ENCODE measurements around the gene CD4.

The CD4 gene

DNA sequence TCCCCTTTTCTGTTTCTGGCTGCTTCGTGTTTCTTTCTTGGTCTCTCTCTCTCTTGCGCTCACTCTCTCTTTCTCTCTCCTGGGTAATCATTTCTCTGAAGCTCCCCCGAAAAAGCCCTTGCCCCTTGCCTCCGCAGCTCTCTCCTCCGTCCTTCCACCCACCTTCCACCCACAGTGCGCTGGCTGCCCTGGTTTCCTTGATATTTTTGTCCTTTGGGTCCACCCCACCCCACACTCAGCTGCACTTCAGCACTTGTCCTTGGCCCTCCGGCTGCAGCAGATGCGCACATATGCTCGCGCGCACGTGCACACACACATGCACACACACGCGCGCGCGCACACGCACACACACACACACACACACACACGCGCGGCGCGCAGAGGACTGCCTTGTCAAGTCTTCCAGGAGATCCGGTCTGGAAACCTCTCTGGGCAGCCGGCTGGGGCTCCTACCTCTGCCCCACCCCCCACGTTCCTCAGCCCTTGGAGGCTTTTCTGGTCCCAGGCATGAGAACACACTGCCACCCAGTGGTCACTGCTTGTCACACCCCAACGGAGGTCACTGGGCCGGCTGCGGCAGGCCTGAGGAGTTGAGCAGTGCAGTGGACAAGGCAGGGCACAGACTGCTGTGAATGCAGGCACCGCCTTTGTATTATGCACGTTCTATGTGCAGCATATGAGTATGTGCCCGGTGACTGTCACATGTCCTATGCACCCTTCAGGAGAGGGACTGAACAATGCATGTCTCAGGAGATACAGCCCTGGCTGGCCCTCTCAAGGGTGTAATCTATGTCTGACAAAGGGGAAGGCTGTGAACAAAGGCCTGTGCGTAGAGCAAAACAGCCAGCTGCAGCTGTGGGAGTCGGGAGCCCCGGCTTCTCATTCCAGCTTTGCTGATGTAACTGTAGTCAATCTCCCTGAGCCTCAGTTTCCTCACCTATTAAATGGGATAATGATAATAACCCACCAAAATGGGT lies 10.5 kb upstream of the CD4 start:
- peak; percentile 75 for DNase-seq (ENCODE audit: low read depth)

DNA sequence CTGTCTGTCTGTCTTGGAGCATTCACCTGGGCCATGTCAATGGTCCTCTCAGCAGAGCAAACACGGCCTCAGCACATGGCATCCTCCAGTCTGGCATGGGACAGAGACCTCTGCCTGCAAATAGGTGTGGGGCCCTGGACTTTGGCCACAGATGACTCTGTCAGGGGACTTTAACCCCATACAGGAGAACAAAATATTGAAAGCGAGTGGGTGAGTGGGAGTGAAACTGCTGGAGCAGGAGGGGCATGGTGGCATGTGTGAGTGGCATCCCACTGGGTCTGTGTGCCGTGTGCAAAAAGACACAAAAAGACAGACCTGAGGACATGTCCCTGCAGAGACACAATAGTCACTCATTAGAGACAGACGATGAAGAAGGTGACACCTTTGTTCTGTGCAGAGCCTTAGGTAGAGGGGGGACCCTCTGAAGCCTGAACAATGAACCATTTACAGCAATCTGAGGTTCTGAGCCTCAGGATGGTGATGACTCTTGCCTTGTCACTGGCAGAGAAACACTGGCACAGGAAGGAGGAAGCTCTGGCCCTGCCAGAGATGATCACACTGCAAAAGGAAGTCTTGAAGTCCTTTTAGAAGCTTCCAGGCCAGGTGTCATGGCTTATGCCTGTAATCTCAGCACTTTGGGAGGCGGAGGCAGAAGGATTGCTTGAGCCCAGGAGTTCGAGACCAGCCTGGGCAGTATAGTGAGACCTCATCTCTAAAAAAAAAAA lies 9.5 kb upstream of the CD4 start:
- DNase-seq (ENCODE audit: low read depth) = no peak

GRCh38 chr12:6780573-6780972 lies 8.8 kb upstream of the CD4 start:
- DNase-seq (ENCODE audit: low read depth) = no peak

- no peak for DNase-seq (ENCODE audit: low read depth)
Observed at GRCh38 chr12:6782119-6782518, 7.2 kb upstream of the CD4 start.

GRCh38 chr12:6782850-6783566 lies 6.3 kb upstream of the CD4 start:
- DNase-seq (ENCODE audit: low read depth) = no peak

- DNase-seq (ENCODE audit: low read depth) = no peak
Observed at GRCh38 chr12:6783828-6784227, 5.5 kb upstream of the CD4 start.

- DNase-seq (ENCODE audit: low read depth) = no peak
Observed at GRCh38 chr12:6784296-6784695, 5.0 kb upstream of the CD4 start.

DNA sequence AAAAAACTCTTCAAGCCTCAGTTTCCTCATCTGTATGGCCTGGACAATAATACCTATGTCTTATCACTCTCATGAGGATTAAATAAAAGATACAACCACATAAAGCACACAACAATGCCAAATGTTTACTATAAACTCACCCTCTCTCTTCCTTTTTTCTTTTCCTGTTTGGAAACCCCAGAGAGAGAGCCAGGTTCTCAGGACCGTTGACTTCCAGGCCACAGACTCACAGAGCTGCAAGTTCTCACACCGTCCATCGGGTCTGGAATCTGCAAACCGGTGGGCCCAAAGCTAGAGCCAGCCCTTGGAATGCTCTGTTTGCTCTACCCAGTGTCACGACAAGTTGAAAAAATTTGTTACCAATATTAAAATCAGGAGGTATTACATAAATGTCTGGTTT lies 4.6 kb upstream of the CD4 start:
- no peak for DNase-seq (ENCODE audit: low read depth)

DNA sequence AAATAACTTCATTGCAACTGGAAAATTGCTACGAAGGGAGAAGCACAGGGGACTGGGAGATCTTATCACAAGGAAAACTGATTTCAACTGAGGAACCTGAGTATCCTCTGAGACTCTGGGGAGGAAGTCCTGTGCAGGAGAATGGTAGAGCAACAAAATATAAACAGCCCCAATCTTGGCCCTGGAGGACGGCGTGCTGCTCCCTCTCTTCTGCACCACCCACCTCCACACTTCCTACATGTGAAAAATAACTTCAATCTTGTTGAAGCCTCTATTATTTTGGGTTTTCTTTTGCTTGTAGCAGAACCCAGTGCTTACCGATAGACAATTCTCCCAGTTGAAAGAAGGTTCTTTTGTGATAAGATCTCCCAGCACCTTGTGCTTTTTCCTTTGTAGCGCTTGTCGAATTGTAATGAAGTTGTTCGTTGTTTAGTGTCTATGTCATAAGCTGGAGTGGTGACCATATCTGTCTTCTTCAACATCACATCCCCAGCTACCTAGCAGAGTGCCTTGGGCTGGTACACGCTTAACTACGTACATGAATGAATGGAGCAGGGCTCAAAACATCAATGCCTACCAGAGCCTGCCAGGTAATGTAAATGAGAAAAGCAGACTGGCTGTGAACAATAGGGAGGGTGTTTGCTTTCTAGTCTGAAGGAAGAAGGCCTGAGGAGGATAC lies 2.8 kb upstream of the CD4 start:
- no peak for DNase-seq (ENCODE audit: low read depth)

DNA sequence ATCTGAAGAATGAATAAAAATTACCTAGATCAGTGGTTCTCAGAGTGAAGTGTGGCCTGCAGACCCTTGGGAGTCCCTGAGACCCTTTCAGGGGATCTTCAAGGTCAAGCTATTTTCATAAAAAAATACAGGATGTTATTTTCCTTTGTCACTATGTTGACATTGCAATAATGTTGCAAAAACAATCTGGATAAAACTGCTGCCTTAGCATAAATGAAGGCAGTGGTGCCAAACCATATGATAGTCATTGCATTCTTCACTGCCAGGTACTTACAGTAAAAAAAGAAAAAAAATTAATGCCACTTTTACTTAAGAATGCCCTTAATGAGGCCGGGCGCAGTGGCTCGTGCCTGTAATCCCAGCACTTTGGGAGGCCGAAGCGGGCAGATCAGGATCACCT lies 2.0 kb upstream of the CD4 start:
- no peak for DNase-seq (ENCODE audit: low read depth)

- no peak for DNase-seq (ENCODE audit: low read depth)
Observed at GRCh38 chr12:6790496-6791150, 1.3 kb downstream of the CD4 start.

DNA sequence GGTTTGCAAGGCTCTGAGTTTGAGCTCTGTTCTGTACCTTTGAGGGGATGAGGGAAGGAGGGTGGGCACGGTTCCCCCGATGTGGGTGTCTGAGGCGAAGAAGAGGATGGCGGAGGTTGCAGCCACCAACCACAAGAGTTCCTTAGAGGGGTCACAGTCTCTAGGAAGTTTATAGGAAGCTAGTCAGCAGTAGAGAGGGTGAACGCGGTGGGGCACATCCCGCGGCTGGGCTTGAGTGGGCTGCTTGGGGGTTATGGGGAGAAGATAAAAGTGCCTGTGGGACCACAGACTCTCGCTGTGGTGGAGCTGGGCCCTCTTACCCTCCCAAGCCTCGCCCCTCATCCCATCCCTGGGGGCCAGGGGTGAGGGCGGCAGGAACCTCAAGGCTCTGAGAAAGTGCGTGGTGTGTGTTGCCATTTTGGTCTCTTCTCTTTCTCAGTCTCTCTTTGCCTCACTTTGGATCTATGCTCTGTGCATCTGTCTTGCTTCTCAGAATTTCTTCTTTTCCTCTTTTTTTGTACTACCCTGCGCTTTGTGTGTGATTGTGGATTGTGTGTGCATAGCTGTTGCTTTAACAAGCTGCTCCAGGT lies 2.7 kb downstream of the CD4 start:
- no peak for DNase-seq (ENCODE audit: low read depth)

- DNase-seq (ENCODE audit: low read depth) = no peak
Observed at GRCh38 chr12:6792522-6793201, 3.3 kb downstream of the CD4 start.

DNA sequence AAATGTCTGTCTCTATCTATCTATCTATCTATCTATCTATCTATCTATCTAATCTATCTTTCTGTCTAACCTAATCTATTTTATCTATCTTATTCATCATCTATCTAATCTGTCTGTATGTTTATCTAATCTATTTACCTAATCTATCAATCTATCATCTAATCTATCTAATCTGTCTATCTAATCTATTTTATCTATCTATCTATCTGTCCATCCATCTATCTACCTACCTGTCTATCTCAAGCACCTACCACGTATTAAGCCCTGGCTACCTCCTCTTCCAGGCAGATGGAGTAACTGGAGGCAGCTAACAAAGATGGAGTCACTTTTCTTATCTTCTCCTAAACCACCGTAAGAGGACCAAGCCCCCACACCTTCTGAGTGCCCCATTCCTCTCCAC lies 5.8 kb downstream of the CD4 start:
- no peak for DNase-seq (ENCODE audit: low read depth)

- DNase-seq (ENCODE audit: low read depth) = no peak
Observed at GRCh38 chr12:6796576-6796975, 7.2 kb downstream of the CD4 start.

- no peak for DNase-seq (ENCODE audit: low read depth)
Observed at GRCh38 chr12:6799147-6799546, 9.8 kb downstream of the CD4 start.

DNA sequence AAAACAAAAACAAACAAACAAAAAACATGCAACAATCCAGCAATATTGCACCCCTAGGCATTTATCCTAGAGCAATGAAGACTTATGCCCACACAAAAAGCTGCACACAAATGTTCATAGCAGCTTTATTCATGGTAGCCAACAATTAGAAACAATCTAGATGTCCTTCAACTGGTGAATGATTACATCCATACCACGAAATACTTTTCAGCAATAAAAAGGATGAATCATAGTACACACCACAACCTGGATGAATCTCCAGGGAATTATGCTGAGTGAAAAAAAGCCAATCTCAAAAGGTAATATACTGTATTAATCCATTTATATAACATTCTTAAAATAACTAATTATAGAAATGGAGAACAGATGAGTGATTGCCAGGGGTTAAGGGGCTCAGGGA lies 17.8 kb downstream of the CD4 start:
- DNase-seq (ENCODE audit: low read depth) = no peak

DNA sequence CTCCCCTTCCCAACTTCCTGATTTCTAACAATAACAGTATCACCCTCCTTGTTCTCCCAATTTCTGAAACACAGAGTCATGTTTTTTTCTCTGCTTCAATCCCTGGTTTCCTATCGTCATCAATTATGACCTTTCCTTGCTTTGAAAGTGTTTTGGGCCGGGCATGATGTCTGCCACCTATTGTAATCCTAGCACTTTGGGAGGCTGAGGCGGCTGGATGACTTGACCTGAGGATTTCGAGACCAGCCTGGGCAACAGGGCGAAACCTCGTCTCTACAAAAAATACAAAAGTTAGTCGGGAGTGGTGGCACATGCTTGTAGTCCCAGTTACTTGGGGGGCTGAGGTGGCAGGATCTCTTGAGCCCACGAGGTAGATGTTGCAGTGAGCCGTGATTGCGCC lies 19.7 kb downstream of the CD4 start:
- DNase-seq (ENCODE audit: low read depth) = no peak

DNA sequence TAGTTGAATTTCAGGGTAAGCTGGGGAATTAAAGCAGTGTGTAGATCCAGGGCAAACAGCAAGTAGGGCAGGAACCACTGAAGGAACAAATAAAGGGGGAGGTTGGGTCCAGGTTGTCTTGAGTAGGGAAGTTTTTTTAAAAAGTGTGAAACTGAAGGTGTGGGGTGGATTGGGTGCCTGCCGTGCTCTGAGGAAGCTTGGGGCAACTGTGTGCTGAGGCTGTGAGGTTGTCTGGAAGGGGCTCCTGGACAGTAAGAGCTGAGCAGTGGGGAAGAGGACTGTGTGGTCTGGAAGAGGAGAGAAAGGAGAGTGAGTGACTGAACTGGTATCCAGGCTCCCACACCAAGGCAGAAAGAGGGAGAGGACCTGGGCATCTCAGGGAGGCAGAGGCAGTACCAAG lies 21.4 kb downstream of the CD4 start:
- DNase-seq (ENCODE audit: low read depth) = no peak

- no peak for DNase-seq (ENCODE audit: low read depth)
Observed at GRCh38 chr12:6813363-6813762, 24.0 kb downstream of the CD4 start.

GRCh38 chr12:6816598-6816997 lies 27.3 kb downstream of the CD4 start:
- no peak for DNase-seq (ENCODE audit: low read depth)

Measured in HS-27A (cell line).